ENCODE measurements around the gene PPM1B. TPM values are rescaled to one million over a fixed set of nuclear protein-coding genes. Genes with fewer than 3 reads are reported as not detected.
"Not testable (repeated sequence)": the region's sequence is repeated elsewhere in the genome, so short reads cannot be mapped to it uniquely, and the experiment has no call there.

Gene PPM1B
- polyA plus RNA-seq, 3 donors, result 62.1 to 85.4 (median 74.1) TPM

DNA sequence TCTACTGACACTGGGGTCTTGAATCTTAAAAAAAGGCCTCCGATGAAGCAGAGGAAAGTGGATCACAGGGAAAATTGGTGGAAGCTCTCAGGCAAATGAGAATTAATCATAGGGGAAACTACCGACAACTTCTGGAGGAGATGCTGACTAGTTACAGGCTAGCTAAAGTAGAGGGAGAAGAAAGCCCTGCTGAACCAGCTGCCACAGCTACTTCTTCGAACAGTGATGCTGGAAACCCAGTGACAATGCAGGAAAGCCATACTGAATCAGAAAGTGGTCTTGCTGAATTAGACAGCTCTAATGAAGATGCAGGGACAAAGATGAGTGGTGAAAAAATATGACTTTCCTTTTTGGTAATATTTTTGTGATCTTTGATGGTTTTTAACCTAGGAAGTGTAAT, 61.7 kb downstream of the PPM1B start:
- no peak for DNase-seq (ENCODE audit: extremely low read depth in 1 of 11, low read depth in 9 of 11, low spot score in 4 of 11)

- DNase-seq (ENCODE audit: extremely low read depth in 1 of 11, low read depth in 9 of 11, low spot score in 4 of 11), result no peak
Observed at GRCh38 chr2:44233450-44234128, 64.9 kb downstream of the PPM1B start.

DNA sequence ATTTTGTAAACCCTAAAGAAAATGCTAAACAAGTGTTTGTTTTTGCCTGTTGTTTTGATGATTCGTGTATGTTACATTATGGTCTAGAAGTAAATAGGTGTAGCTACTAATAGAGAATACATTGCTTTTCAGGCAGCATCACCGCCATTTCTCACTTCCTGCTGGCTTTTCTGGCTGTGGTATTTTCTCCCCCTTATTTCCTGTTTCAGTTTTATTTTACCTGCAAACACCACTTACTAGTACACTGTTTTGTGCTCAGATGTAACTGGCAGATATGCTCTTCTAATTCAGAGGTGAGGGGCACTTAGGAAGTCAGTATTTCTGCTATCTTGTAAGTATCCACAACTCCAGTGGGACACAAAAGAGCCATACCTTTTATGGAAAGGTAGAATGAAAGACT, 68.5 kb downstream of the PPM1B start:
- no peak for DNase-seq (ENCODE audit: extremely low read depth in 1 of 11, low read depth in 9 of 11, low spot score in 4 of 11)

DNA sequence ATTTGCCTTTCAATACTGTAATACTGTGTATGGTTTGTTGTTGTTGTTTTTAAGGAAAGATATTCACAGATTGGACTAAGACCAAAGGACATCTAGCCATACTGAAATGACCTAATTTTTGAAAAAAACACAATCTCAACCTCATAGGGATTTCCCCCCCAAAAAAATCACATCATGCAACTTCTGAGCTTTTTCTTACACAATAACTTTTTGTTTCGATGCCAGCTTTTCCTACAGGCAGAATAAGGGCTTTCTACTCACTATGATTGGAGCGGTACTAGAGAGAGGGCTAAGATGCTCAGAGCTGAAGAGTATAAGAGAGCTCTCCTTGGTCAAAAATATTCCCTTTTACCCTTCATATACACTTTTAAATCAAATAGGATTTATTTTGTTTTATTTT, 74.2 kb downstream of the PPM1B start:
- DNase-seq (ENCODE audit: extremely low read depth in 1 of 11, low read depth in 9 of 11, low spot score in 4 of 11), result no peak

DNA sequence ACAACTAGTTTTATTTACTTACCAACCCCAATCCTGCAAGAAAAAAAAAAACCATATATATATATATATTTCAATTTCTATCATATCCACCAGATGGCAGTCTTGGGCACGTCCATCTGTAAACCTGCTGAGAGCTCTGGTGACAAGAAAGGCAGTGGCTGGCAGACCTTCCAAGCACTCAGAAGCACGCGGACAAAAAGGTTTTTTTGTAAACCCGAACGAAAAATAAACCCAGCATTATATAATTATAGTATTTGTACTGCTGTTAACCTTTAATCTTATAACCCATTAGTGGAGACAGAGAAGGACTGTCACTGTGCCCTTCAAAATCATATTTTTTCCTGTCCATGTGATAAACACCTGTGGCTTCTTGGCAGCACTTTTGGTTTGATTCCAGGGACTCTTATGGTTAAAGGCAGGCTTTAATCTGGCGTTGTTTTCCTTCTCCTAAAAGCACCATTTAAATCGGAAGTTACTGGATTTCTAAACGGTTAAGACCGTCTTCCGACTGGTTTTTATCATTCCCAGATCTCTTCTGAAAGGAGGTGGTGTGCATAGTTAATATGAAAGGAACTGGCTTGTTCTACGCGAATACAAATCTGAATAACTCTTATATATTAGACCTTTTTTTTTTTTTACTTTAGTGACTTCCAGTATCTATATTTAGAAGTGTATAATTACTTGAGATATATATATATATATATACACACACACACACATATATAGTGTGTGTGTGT, 75.6 kb downstream of the PPM1B start:
- DNase-seq (ENCODE audit: extremely low read depth in 1 of 11, low read depth in 9 of 11, low spot score in 4 of 11), result peak; percentile 48 to 75 (median 63)

DNA sequence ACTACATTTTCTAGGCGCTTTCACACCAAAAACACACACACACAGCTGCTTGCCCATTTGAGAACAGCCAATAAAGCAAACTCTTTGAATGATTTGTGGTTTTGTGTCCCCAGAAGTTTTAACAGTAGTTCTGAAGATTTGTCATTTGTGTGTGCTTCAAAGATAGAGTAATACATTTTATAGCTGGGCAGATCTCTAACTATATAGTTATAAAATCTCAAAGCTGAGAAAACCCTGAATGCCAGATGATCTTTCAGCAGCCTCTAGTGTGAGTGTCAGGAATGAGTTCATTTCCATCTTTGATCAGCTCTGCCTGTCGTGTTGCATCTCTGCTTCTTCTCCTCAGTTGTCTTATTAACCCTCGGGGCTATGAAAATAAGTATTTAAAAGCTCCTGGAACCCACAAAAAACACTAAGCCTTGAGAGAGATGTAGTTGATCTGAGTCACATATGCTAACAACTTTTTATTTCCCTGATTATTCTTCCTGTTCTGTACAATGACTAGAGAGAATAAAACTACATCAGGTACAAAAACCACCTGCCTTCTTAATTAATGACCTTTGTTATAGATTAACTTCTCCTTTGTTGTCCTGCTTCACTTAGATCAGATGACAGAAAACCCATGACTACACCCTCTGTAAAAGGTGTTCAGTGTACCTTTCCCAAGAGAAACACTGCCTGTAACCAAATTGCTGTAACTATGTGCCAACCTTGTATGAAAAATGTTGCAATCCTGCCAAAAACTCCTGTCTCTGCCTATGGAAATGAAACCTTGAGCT, 76.6 kb downstream of the PPM1B start:
- DNase-seq (ENCODE audit: extremely low read depth in 1 of 11, low read depth in 9 of 11, low spot score in 4 of 11), result peak in 5 of 11 donors; percentile 9 to 52 (median 42)

DNA sequence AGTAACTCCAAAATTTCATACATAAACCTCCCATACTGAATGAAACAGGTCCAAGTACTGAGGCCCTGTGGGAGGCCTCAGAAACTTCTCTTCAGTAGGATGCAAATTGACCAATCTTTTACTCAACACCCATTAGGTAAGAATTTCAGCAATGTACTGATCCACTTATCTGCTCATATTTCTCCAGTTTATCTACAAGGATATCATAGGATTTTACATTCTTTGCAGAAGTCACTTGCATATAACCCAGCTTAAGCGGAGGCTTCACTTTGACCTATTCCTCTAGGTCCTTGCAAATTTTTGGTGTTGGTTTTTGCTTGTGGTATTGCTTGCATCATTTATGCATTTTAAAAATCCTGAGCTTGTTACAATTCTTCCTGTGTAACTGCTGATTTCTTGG, 77.8 kb downstream of the PPM1B start:
- no peak for DNase-seq (ENCODE audit: extremely low read depth in 1 of 11, low read depth in 9 of 11, low spot score in 4 of 11)

DNA sequence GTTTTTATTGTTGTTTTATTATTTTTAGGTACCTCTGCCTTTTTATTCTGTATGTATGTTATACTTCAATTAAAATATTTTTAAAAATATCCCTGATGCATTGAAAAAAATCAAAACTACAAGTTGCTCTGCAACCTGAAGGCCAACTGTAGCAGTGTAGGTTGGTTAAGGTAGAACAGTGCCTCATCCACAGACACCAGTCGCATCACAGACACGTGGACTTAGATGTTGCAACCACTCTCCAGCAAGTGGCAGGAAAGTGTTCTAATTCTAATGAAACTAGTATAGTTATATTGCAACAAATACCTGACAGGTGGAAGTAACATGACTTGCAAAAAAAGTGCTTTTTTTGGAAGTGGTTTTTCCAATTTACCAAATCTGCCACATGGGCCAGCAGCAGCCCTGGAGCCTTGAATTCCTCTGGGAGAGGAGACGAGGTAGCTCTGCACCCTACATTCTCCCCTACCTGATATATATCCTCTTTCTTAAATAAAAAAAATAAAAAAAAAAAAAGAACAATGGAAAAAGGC, 78.2 kb downstream of the PPM1B start:
- DNase-seq (ENCODE audit: extremely low read depth in 1 of 11, low read depth in 9 of 11, low spot score in 4 of 11), result no peak

DNA sequence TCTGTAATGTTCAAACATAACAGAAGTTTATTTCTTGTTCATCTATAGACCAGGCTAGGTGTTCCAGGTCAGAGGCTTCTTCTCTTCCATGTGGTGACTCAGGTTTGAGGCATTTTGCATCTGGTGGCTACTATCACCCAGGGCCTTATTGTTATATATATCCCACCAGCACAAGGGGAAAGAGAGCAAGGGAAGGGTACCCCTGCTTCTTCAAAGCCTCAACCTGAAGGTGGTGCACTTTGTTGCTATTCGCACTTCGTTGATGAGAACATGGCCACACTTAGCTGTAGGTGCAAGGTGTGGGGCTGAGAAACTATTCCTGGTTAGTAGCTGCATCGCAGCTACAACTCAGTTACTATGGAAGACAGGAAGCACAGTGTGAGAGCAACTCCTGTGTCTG, 79.2 kb downstream of the PPM1B start:
- DNase-seq (ENCODE audit: extremely low read depth in 1 of 11, low read depth in 9 of 11, low spot score in 4 of 11), result no peak

DNA sequence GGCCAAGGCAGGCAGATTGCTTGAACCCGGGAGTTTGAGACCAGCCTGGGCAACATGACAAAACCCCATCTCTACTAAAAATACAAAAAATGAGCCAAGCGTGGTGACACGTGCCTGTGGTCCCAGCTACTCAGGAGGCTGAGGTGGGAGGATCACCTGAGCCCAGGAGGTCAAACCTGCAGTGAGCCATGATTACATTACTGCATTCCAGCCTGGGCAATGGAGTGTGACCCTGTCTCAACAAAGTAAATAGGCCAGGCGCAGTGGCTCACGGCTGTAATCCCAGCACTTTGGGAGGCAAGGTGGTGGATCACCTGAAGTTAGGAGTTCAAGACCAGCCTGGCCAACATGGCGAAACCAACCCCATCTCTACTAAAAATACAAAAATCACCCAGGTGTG, 80.6 kb downstream of the PPM1B start:
- not testable (repeated sequence) for DNase-seq (ENCODE audit: extremely low read depth in 1 of 11, low read depth in 9 of 11, low spot score in 4 of 11)

DNA sequence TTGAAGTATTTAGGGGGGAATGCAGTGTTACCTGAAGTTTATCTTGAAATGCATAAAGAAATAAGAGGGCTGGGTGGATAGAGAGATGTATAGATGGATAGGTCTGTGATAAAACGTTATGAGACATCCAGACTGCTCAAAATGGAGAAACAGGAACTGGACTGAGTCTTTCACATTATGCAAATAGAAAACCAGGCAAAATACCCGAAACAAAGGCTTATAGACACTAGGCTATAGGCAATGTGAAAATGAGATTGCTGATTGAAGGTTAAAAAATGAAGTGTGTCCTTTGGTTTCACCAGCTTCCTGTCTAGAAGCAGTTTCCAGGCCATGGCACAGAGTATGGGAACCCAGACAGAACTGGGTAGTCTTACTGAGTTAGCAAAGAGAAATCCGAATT, 81.7 kb downstream of the PPM1B start:
- no peak for DNase-seq (ENCODE audit: extremely low read depth in 1 of 11, low read depth in 9 of 11, low spot score in 4 of 11)

GRCh38 chr2:44254023-44254422, 85.3 kb downstream of the PPM1B start:
- no peak for DNase-seq (ENCODE audit: extremely low read depth in 1 of 11, low read depth in 9 of 11, low spot score in 4 of 11)

- not testable (repeated sequence) for DNase-seq (ENCODE audit: extremely low read depth in 1 of 11, low read depth in 9 of 11, low spot score in 4 of 11)
Observed at GRCh38 chr2:44255704-44256103, 87.0 kb downstream of the PPM1B start.

DNA sequence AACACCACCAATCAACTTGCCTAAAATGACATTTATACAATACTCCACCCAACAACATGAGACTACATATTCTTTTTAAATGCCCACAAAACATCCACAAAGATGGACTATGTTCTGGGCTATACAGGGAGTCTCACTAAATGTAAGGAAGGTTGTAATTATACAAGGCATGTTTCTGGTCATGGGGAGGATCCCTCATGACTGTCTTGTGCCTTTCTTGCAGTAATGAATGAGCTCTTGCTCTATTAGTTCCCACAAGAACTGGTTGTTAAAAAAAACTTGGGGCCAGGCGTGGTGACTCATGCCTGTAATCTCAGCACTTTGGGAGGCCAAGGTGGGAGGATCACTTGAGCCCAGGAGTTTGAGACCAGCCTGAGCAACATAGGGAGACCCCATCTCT, 89.1 kb downstream of the PPM1B start:
- not testable (repeated sequence) for DNase-seq (ENCODE audit: extremely low read depth in 1 of 11, low read depth in 9 of 11, low spot score in 4 of 11)

DNA sequence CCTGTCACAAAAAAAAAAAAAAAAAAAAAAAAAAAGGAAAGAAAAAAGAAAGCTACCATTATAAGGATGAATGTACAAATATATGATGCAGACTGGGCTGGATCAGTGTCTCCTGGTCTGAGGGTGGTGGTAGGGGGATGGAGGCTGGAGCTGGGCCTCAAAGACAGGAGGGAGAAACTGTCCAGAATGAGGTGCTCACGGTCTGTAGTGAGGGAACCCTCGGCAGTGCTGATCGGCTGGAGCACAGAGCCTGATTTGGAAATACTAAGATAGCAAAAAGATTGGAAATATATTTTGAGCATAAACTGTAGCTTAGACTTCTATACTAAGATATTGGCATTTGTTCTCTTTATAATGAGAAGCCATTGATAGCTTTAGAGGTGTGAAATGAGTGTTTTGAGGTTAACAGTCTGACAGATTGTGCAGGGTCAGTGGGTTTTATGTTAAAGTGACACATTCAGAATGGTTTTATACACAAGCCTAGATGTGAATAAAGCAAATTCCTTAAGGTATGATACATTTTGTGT, 98.7 kb downstream of the PPM1B start:
- no peak for DNase-seq (ENCODE audit: extremely low read depth in 1 of 11, low read depth in 9 of 11, low spot score in 4 of 11)

DNA sequence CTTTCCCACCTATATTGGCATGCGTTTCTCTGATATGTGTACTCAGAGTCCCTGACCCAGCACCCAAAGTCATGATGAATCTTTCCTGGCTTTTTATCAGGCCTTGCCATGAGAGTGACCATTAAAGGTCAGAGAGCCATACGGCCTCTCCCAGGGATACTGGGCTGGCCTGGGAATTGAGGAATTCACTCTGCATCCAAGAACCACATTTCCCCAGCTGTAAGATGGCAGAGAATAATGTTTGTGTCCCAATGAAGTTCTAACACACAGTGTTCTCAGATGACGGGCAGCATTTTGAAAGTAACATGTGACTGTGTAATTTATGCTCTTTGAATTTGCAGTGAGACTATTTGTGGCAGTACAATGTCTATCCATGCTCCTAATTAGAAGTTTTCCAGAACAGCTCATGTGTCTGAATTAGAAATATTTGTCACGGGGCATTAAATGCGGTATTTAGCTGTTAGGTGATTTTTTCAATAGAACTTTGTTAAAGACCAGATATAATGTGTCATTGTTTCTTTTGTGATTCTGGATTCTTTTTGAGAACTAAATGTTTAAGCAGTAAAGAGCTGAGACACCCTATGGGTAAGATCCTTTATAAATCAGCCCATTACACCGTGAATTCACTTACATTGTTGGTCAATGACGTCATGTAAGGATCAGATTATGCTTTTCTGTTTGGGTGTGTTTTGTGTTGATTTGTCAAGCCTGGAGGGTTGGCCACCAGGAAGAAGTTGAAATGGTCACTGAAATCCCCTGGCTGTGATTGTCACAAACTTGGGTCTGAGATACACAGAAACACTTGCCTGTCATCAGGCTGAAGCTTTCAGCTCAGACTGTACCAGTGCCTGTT, 99.3 kb downstream of the PPM1B start:
- DNase-seq (ENCODE audit: extremely low read depth in 1 of 11, low read depth in 9 of 11, low spot score in 4 of 11), result peak in 1 of 11 donors; percentile 25

DNA sequence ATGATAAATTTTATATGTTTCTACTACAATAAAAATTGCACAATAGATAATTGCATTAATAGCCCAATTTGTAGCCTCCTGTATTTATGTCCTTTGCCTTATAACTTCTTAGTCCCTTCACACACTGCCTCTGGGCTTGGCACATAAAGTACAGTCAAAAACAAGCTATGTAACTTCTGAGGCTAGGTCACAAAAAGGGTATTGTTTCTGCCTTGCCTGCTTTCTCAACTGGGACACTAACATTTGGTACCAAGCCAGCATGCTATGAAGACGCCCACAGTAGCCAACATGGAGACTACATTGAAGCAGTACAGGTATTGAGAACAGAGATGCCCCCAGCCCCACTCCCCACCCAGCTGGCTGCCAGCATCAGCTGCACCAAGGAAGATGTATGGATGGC, 101.2 kb downstream of the PPM1B start:
- DNase-seq (ENCODE audit: extremely low read depth in 1 of 11, low read depth in 9 of 11, low spot score in 4 of 11), result no peak

DNA sequence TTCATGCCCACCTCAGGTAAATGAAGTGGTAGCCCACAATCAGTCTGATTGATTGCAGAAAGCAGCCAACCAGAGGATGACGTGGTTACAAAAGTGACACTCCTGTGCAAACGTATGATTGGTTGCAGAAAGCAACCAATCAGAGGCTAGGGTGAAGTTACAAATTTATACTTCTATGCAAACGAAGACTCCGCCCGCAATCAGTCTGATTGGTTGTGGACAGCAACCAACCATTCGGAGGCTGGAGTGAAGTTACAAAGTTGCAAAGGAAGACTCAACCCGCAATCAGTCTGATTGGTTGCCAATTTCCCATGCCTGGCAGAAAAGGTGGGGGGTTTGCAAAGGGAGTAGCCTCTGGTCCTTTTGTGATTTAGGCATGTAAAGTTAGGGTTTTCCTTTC, 102.6 kb downstream of the PPM1B start:
- no peak for DNase-seq (ENCODE audit: extremely low read depth in 1 of 11, low read depth in 9 of 11, low spot score in 4 of 11)

DNA sequence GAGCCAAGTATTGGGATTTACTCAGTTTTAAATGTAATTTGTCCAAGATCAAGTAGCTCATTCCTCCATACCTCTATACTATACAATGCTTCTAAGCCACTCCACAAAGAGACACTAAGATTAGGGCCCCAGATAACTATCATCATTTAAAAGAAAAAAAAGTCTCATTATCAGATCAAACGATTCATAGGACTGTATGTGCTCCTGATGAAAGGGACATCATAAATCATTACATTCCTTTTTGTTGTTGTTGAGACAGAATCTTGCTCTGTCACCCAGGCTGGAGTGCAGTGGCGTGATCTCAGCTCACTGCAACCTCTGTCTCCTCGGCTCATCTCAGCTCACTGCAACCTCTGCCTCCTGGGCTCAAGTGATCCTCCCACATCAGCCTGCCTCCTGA, 104.4 kb downstream of the PPM1B start:
- no peak for DNase-seq (ENCODE audit: extremely low read depth in 1 of 11, low read depth in 9 of 11, low spot score in 4 of 11)
